Hippocampal formation (tissue), 2 donors: ENCODE measurements around the gene PCDHGB5.

ENCODE experiments used
- DNase-seq, 2 donors: peaks; one replicate each; lab custom pipeline; 2025; lab: John Stamatoyannopoulos, UW

The PCDHGB5 gene

DNA sequence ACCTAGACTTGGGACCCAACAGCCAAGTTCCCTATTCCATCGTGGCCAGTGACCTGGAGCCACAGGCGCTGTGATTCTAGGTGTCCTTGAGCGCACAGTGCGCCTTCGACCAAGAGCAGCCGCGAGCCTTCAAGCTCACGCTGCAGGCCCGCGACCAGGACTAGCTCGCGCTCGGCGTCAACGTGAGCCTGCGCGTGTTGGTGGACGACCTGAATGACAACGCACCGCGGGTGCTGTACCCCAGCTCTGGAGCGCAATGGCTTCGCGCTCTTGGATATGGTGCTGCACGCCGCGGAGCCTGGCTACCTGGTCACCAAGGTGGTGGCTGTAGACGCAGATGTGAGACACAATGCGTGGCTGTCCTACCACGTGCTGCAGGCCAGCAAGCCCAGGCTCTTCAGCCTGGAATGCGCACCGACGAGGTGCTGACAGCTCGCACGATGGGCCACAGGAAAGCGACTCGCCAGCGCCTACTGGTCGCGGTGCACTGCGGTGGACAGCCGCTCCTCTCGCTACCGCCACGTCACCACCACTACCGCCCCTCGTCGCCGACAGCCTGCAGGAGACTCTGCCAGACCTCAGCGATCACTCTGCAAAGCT lies 43.9 kb downstream of the PCDHGB5 start:
- no peak for DNase-seq
